Measurements from ENCODE around the gene SLC25A43.

Gene SLC25A43

GRCh38 chrX:119424999-119425398 is 25.9 kb downstream of the SLC25A43 start:
- Histone ChIP-seq H3K9ac (ENCODE audit: low read length) (no peak overlapping the region), H3K27ac (ENCODE audit: low read depth, low read length) (no peak overlapping the region), H3K4me1 (ENCODE audit: control insufficient read depth in 1 of 2, insufficient read depth in 2 of 2, low read length in 2 of 2) (no peaks in the 10 kb centered on the region), H4K91ac (ENCODE audit: low read depth, low read length) (no peak overlapping the region), H3K4ac (ENCODE audit: low read depth, low read length) (no peak overlapping the region), H3K79me2 (ENCODE audit: control insufficient read depth, insufficient read depth, low read length, poor library complexity) (no peaks in the 10 kb centered on the region), H3K79me1 (ENCODE audit: low read length) (no peaks in the 10 kb centered on the region), H2BK5ac (ENCODE audit: low read depth, low read length, poor library complexity) (no peak overlapping the region), H3K9me3 (ENCODE audit: insufficient read depth, low read depth, low read length) (no peaks in the 10 kb centered on the region), H3K18ac (ENCODE audit: low read length) (no peak overlapping the region), H3K27me3 (ENCODE audit: insufficient read depth, low read length) (no peaks in the 10 kb centered on the region), H2AFZ (ENCODE audit: insufficient read depth, low read length, poor library complexity) (no peak overlapping the region), H3K14ac (ENCODE audit: low read length) (no peak overlapping the region), H2BK120ac (ENCODE audit: insufficient read depth, low read length, poor library complexity) (no peak overlapping the region), H3K36me3 (ENCODE audit: control insufficient read depth in 1 of 2, insufficient read depth in 2 of 2, low read length in 2 of 2) (peaks cover 0 to 2% of the 10 kb centered on the region in 2 experiments), H4K12ac (ENCODE audit: low read depth, low read length) (no peak overlapping the region), H2AK5ac (ENCODE audit: low read length) (no peak overlapping the region), H2BK12ac (ENCODE audit: low read length) (no peak overlapping the region), H3K4me2 (ENCODE audit: low read length) (no peak overlapping the region), H3K23ac (ENCODE audit: low read length) (no peak overlapping the region), H4K8ac (ENCODE audit: low read depth, low read length) (no peak overlapping the region), H3K4me3 (ENCODE audit: low read depth, low read length) (no peak overlapping the region)
- no peak for DNase-seq
- no CpG with 5 or more reads among the region's 6 CpGs for WGBS (ENCODE audit: extremely low coverage, insufficient coverage, insufficient read length)

DNA sequence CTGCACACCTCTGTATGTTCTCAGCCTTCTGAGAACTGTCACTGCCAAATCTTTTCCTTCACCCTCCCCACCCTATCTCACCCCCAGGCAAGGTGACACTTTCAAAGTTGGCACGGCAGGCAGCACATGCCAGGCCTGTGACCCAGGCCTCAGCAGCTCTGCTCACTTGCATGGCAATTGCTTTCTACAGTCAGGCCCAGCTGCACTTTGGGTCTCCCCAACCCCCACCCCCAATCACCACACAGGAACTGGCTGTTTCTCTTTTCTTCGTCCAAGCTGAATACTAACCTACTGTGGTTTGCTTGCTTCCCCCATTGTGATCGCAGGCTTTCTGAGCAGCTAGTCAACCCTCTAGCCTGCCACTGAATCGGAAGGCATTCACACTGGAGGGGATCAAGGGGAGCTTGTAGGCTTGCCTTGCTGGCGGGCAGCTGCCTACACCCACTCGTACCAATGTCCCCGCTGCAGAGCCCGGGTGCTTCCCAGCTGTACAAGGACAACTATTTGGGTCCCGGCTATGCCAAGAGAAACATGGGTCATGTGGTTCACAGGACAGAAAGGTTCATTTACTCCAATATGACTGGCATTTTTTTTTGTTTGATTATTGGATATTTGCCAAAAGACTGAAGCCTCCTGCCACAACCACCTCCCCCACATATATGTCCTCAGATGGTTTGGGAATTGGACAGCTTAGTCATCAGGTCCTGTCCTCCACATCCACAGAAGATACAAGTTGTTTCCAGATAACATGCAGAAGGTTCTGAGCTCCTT is 28.1 kb downstream of the SLC25A43 start:
- H4K8ac ChIP-seq (ENCODE audit: low read depth, low read length), result no peak overlapping the region
- H2BK120ac ChIP-seq (ENCODE audit: insufficient read depth, low read length, poor library complexity), result no peak overlapping the region
- H3K36me3 ChIP-seq (ENCODE audit: control insufficient read depth in 1 of 2, insufficient read depth in 2 of 2, low read length in 2 of 2), result peaks cover 0 to 2% of the 10 kb centered on the region in 2 experiments
- no peaks in the 10 kb centered on the region for H3K9me3 ChIP-seq (ENCODE audit: insufficient read depth, low read depth, low read length)
- H3K27me3 ChIP-seq (ENCODE audit: insufficient read depth, low read length), result no peaks in the 10 kb centered on the region
- no peak overlapping the region for H2AFZ ChIP-seq (ENCODE audit: insufficient read depth, low read length, poor library complexity)
- no peak overlapping the region for H2BK12ac ChIP-seq (ENCODE audit: low read length)
- no peaks in the 10 kb centered on the region for H3K79me2 ChIP-seq (ENCODE audit: control insufficient read depth, insufficient read depth, low read length, poor library complexity)
- no peak overlapping the region for H3K4me3 ChIP-seq (ENCODE audit: low read depth, low read length)
- DNase-seq, result no peak
- WGBS (ENCODE audit: extremely low coverage, insufficient coverage, insufficient read length), result no CpG with 5 or more reads among the region's 9 CpGs
- H3K18ac ChIP-seq (ENCODE audit: low read length), result no peak overlapping the region
- no peak overlapping the region for H2AK5ac ChIP-seq (ENCODE audit: low read length)
- no peak overlapping the region for H4K12ac ChIP-seq (ENCODE audit: low read depth, low read length)
- no peak overlapping the region for H3K27ac ChIP-seq (ENCODE audit: low read depth, low read length)
- H3K23ac ChIP-seq (ENCODE audit: low read length), result no peak overlapping the region
- no peak overlapping the region for H3K4me2 ChIP-seq (ENCODE audit: low read length)
- no peak overlapping the region for H4K91ac ChIP-seq (ENCODE audit: low read depth, low read length)
- H3K14ac ChIP-seq (ENCODE audit: low read length), result no peak overlapping the region
- H2BK5ac ChIP-seq (ENCODE audit: low read depth, low read length, poor library complexity), result no peak overlapping the region
- H3K4ac ChIP-seq (ENCODE audit: low read depth, low read length), result no peak overlapping the region
- H3K4me1 ChIP-seq (ENCODE audit: control insufficient read depth in 1 of 2, insufficient read depth in 2 of 2, low read length in 2 of 2), result no peaks in the 10 kb centered on the region
- H3K9ac ChIP-seq (ENCODE audit: low read length), result no peak overlapping the region
- H3K79me1 ChIP-seq (ENCODE audit: low read length), result no peaks in the 10 kb centered on the region

GRCh38 chrX:119427795-119428185 is 28.7 kb downstream of the SLC25A43 start:
- H3K9ac ChIP-seq (ENCODE audit: low read length), result no peak overlapping the region
- no peak overlapping the region for H4K12ac ChIP-seq (ENCODE audit: low read depth, low read length)
- no peak overlapping the region for H4K91ac ChIP-seq (ENCODE audit: low read depth, low read length)
- H3K14ac ChIP-seq (ENCODE audit: low read length), result no peak overlapping the region
- H3K4me3 ChIP-seq (ENCODE audit: low read depth, low read length), result no peak overlapping the region
- H3K9me3 ChIP-seq (ENCODE audit: insufficient read depth, low read depth, low read length), result no peaks in the 10 kb centered on the region
- H3K27ac ChIP-seq (ENCODE audit: low read depth, low read length), result no peak overlapping the region
- H2AFZ ChIP-seq (ENCODE audit: insufficient read depth, low read length, poor library complexity), result no peak overlapping the region
- H3K79me2 ChIP-seq (ENCODE audit: control insufficient read depth, insufficient read depth, low read length, poor library complexity), result no peaks in the 10 kb centered on the region
- no peak overlapping the region for H3K18ac ChIP-seq (ENCODE audit: low read length)
- H2BK5ac ChIP-seq (ENCODE audit: low read depth, low read length, poor library complexity), result no peak overlapping the region
- no peak overlapping the region for H4K8ac ChIP-seq (ENCODE audit: low read depth, low read length)
- no peak overlapping the region for H3K4me2 ChIP-seq (ENCODE audit: low read length)
- H3K79me1 ChIP-seq (ENCODE audit: low read length), result no peaks in the 10 kb centered on the region
- H2AK5ac ChIP-seq (ENCODE audit: low read length), result no peak overlapping the region
- no peak overlapping the region for H2BK12ac ChIP-seq (ENCODE audit: low read length)
- H3K4ac ChIP-seq (ENCODE audit: low read depth, low read length), result no peak overlapping the region
- WGBS (ENCODE audit: extremely low coverage, insufficient coverage, insufficient read length), result no CpG with 5 or more reads among the region's 4 CpGs
- no peak overlapping the region for H2BK120ac ChIP-seq (ENCODE audit: insufficient read depth, low read length, poor library complexity)
- H3K4me1 ChIP-seq (ENCODE audit: control insufficient read depth in 1 of 2, insufficient read depth in 2 of 2, low read length in 2 of 2), result no peaks in the 10 kb centered on the region
- no peaks in the 10 kb centered on the region for H3K36me3 ChIP-seq (ENCODE audit: control insufficient read depth in 1 of 2, insufficient read depth in 2 of 2, low read length in 2 of 2)
- H3K23ac ChIP-seq (ENCODE audit: low read length), result no peak overlapping the region
- H3K27me3 ChIP-seq (ENCODE audit: insufficient read depth, low read length), result no peaks in the 10 kb centered on the region
- no peak for DNase-seq

GRCh38 chrX:119429471-119429870 is 30.3 kb downstream of the SLC25A43 start:
- Histone ChIP-seq H2BK5ac (ENCODE audit: low read depth, low read length, poor library complexity) (no peak overlapping the region), H3K4me1 (ENCODE audit: control insufficient read depth in 1 of 2, insufficient read depth in 2 of 2, low read length in 2 of 2) (no peaks in the 10 kb centered on the region), H3K4me2 (ENCODE audit: low read length) (no peak overlapping the region), H4K8ac (ENCODE audit: low read depth, low read length) (no peak overlapping the region), H3K23ac (ENCODE audit: low read length) (no peak overlapping the region), H3K18ac (ENCODE audit: low read length) (no peak overlapping the region), H4K91ac (ENCODE audit: low read depth, low read length) (no peak overlapping the region), H3K79me2 (ENCODE audit: control insufficient read depth, insufficient read depth, low read length, poor library complexity) (no peaks in the 10 kb centered on the region), H2BK120ac (ENCODE audit: insufficient read depth, low read length, poor library complexity) (no peak overlapping the region), H3K27me3 (ENCODE audit: insufficient read depth, low read length) (no peaks in the 10 kb centered on the region), H2AFZ (ENCODE audit: insufficient read depth, low read length, poor library complexity) (no peak overlapping the region), H3K14ac (ENCODE audit: low read length) (no peak overlapping the region), H3K9me3 (ENCODE audit: insufficient read depth, low read depth, low read length) (no peaks in the 10 kb centered on the region), H3K36me3 (ENCODE audit: control insufficient read depth in 1 of 2, insufficient read depth in 2 of 2, low read length in 2 of 2) (no peaks in the 10 kb centered on the region), H2BK12ac (ENCODE audit: low read length) (no peak overlapping the region), H3K79me1 (ENCODE audit: low read length) (no peaks in the 10 kb centered on the region), H3K4ac (ENCODE audit: low read depth, low read length) (no peak overlapping the region), H3K9ac (ENCODE audit: low read length) (no peak overlapping the region), H2AK5ac (ENCODE audit: low read length) (no peak overlapping the region), H4K12ac (ENCODE audit: low read depth, low read length) (no peak overlapping the region), H3K4me3 (ENCODE audit: low read depth, low read length) (no peak overlapping the region), H3K27ac (ENCODE audit: low read depth, low read length) (no peak overlapping the region)
- DNase-seq, result no peak
- WGBS (ENCODE audit: extremely low coverage, insufficient coverage, insufficient read length), result no CpG with 5 or more reads among the region's 4 CpGs
